H9 (cell line): ENCODE data around the gene SMTNL2. TPM values are rescaled to one million over a fixed set of nuclear protein-coding genes. Genes with fewer than 3 reads are reported as not detected.
"Not testable (repeated sequence)": the region's sequence is repeated elsewhere in the genome, so short reads cannot be mapped to it uniquely, and the experiment has no call there.

Experiments used
- DNase-seq: peaks from one replicate; pipeline ENCODE4 v3.0.0-alpha.2; 2017
- H2AFZ ChIP-seq: one replicate; pipeline ENCODE4 v1.6.1; 2013; ENCODE audit warnings: mild to moderate bottlenecking, low read length, control low read depth, moderate library complexity
- H2AK5ac ChIP-seq: 2 replicates; pipeline ENCODE4 v1.6.1; 2013; ENCODE audit warnings: low read length, control low read depth, mixed read lengths; ENCODE audit not compliant: insufficient read length
- H2BK120ac ChIP-seq: one replicate; pipeline ENCODE4 v1.6.1; 2013; ENCODE audit warnings: low read depth, mild to moderate bottlenecking, low read length, control low read depth, inconsistent platforms; ENCODE audit not compliant: poor library complexity, severe bottlenecking
- H2BK12ac ChIP-seq: 2 replicates; pipeline ENCODE4 v1.6.1; 2013; ENCODE audit warnings: low read length, control low read depth, mixed read lengths, low read depth; ENCODE audit not compliant: insufficient read length
- H2BK15ac ChIP-seq: 2 replicates; pipeline ENCODE4 v1.6.1; 2013; ENCODE audit warnings: low read depth, low read length, control low read depth
- H2BK20ac ChIP-seq: one replicate; pipeline ENCODE4 v1.6.1; 2013; ENCODE audit warnings: low read depth, mild to moderate bottlenecking, low read length, control low read depth, inconsistent platforms; ENCODE audit not compliant: poor library complexity, severe bottlenecking
- H2BK5ac ChIP-seq: 2 replicates; pipeline ENCODE4 v1.6.1; 2013; ENCODE audit warnings: low read length, control low read depth, mixed read lengths; ENCODE audit not compliant: insufficient read length
- H3K14ac ChIP-seq: 2 replicates; pipeline ENCODE4 v1.6.1; 2013; ENCODE audit warnings: low read length, control low read depth; ENCODE audit not compliant: insufficient read depth
- H3K18ac ChIP-seq: 2 replicates; pipeline ENCODE4 v1.6.1; 2013; ENCODE audit warnings: low read depth, mild to moderate bottlenecking, mixed read lengths, low read length, control low read depth; ENCODE audit not compliant: insufficient read length
- H3K23ac ChIP-seq: 2 replicates; pipeline ENCODE4 v1.6.1; 2013; ENCODE audit warnings: low read length, control low read depth, mixed read lengths, low read depth; ENCODE audit not compliant: insufficient read length
- H3K23me2 ChIP-seq: 2 replicates; pipeline ENCODE4 v1.6.1; 2013; ENCODE audit warnings: low read depth, mild to moderate bottlenecking, mixed read lengths, low read length, control low read depth; ENCODE audit not compliant: insufficient read length, poor library complexity, severe bottlenecking
- H3K27ac ChIP-seq: 2 replicates; pipeline ENCODE4 v1.5.1; 2013; ENCODE audit warnings: low read length, control low read depth, mixed read lengths, low read depth; ENCODE audit not compliant: insufficient read length
- H3K27me3 ChIP-seq: 2 replicates; pipeline ENCODE4 v1.6.1; 2013; ENCODE audit warnings: low read length, control low read depth, inconsistent platforms; ENCODE audit not compliant: insufficient read depth
- H3K4ac ChIP-seq: 2 replicates; pipeline ENCODE4 v1.6.1; 2013; ENCODE audit warnings: low read depth, mild to moderate bottlenecking, control low read depth, inconsistent platforms, low read length, moderate library complexity
- H3K4me1 ChIP-seq: 2 replicates; pipeline ENCODE4 v1.6.1; 2013; ENCODE audit warnings: low read length, control low read depth, inconsistent platforms; ENCODE audit not compliant: insufficient read depth
- H3K4me2 ChIP-seq: 2 replicates; pipeline ENCODE4 v1.6.1; 2013; ENCODE audit warnings: low read length, control low read depth, mixed read lengths; ENCODE audit not compliant: insufficient read length, insufficient read depth
- H3K56ac ChIP-seq: 2 replicates; pipeline ENCODE4 v1.6.1; 2013; ENCODE audit warnings: low read depth, mild to moderate bottlenecking, mixed read lengths, low read length, control low read depth; ENCODE audit not compliant: insufficient read length
- H3K79me1 ChIP-seq: 2 replicates; pipeline ENCODE4 v1.6.1; 2013; ENCODE audit warnings: low read depth, mild to moderate bottlenecking, moderate library complexity, low read length, control low read depth, inconsistent platforms; ENCODE audit not compliant: insufficient read depth, poor library complexity, severe bottlenecking
- H3K79me2 ChIP-seq: 2 replicates; pipeline ENCODE4 v1.6.1; 2013; ENCODE audit warnings: low read length, control low read depth, inconsistent platforms; ENCODE audit not compliant: insufficient read depth
- H3K9ac ChIP-seq: 2 replicates; pipeline ENCODE4 v1.6.1; 2013; ENCODE audit warnings: low read length, control low read depth, mixed read lengths; ENCODE audit not compliant: insufficient read length; ENCODE audit errors: extremely low read depth
- H3K9me3 ChIP-seq: one replicate; pipeline ENCODE4 v1.6.1; 2013; ENCODE audit warnings: low read depth, low read length, inconsistent platforms; ENCODE audit not compliant: control insufficient read depth
- H3T11ph ChIP-seq: one replicate; pipeline ENCODE4 v1.6.1; 2013; ENCODE audit warnings: mild to moderate bottlenecking, low read length, control low read depth, inconsistent platforms
- H4K20me1 ChIP-seq: one replicate; pipeline ENCODE4 v1.6.1; 2013; ENCODE audit not compliant: control insufficient read depth, insufficient read length, insufficient read depth
- H4K5ac ChIP-seq: 2 replicates; pipeline ENCODE4 v1.6.1; 2013; ENCODE audit warnings: low read depth, mild to moderate bottlenecking, mixed read lengths, low read length, control low read depth; ENCODE audit not compliant: insufficient read length
- H4K8ac ChIP-seq: replicated peaks from 2 replicates; pipeline ENCODE4 v1.6.1; 2013; ENCODE audit warnings: low read length, control low read depth, mixed read lengths, low read depth; ENCODE audit not compliant: insufficient read length
- H4K91ac ChIP-seq: 2 replicates; pipeline ENCODE4 v1.6.1; 2013; ENCODE audit warnings: low read depth, mild to moderate bottlenecking, moderate library complexity, mixed read lengths, low read length, control low read depth; ENCODE audit not compliant: insufficient read length
- H3K27ac Mint-ChIP-seq, 3 experiments: 2 replicates in 2 of 3; 3 replicates in 1 of 3; pipeline ENCODE4 v1.8.0; 2020 to 2021; ENCODE audit warnings: mixed read lengths in 3 of 3, mild to moderate bottlenecking in 1 of 3, moderate library complexity in 1 of 3
- H3K27me3 Mint-ChIP-seq: 2 replicates; pipeline ENCODE4 v1.8.0; 2021; ENCODE audit warnings: low read depth, mild to moderate bottlenecking, moderate library complexity, mixed read lengths
- H3K36me3 Mint-ChIP-seq, 3 experiments: 2 replicates in 2 of 3; 3 replicates in 1 of 3; pipeline ENCODE4 v1.8.0; 2020 to 2021; ENCODE audit warnings: low read depth in 3 of 3, mixed read lengths in 3 of 3; ENCODE audit not compliant: insufficient read depth in 1 of 3
- H3K4me1 Mint-ChIP-seq, 2 experiments: 2 replicates each; pipeline ENCODE4 v1.8.0; 2020; ENCODE audit warnings: mixed read lengths in 2 of 2
- H3K4me3 Mint-ChIP-seq, 2 experiments: 2 replicates in 1 of 2; 3 replicates in 1 of 2; pipeline ENCODE4 v1.8.0; 2020 to 2021; ENCODE audit warnings: mild to moderate bottlenecking in 2 of 2, mixed read lengths in 2 of 2, moderate library complexity in 1 of 2
- H3K9me3 Mint-ChIP-seq, 2 experiments: 2 replicates in 1 of 2; 3 replicates in 1 of 2; pipeline ENCODE4 v1.8.0; 2020; ENCODE audit warnings: mild to moderate bottlenecking in 2 of 2, mixed read lengths in 2 of 2, moderate library complexity in 1 of 2
- CTCF ChIP-seq: fragments of 200-600 bp; sonication (generic); conservative IDR thresholded peaks from 3 replicates; pipeline ENCODE4 v1.8.0; 2021; ENCODE audit warnings: antibody characterized with exemption, mild to moderate bottlenecking
- WGBS: extraction: QIAGEN DNeasy Blood & Tissue Kit; methylation state at CpG from one replicate; pipeline ENCODE4 v1.1.7; 2013; ENCODE audit warnings: missing lambda C conversion rate, low lambda C conversion rate, mixed read lengths; ENCODE audit not compliant: insufficient read length; ENCODE audit errors: extremely low coverage; 5-methylcytosine and 5-hydroxymethylcytosine counted together
- total RNA-seq: library from RNA; stranded (reverse); gene quantifications from 2 replicates; pipeline ENCODE4 v1.2.1, GENCODE V29; 2021

SMTNL2 gene
- total RNA-seq, 1 experiment from 2014 or later, result 0.77 TPM

- H2AFZ ChIP-seq, result no peak overlapping the region
- H3K27ac Mint-ChIP-seq, result no peak overlapping the region
Measured at GRCh38 chr17:4594931-4595684, 10.8 kb downstream of the SMTNL2 start.

GRCh38 chr17:4595685-4596342 lies 11.5 kb downstream of the SMTNL2 start:
- Mint-ChIP-seq H3K27me3 (peaks cover 14% of the 10 kb centered on the region), H3K4me1 (peaks cover 27 to 38% of the 10 kb centered on the region in 2 experiments)
- H3K27me3 ChIP-seq, H2BK12ac ChIP-seq, H3K4me3 Mint-ChIP-seq, H4K20me1 ChIP-seq, H2BK5ac ChIP-seq, H3K79me2 ChIP-seq, H4K5ac ChIP-seq, H3K14ac ChIP-seq, H4K91ac ChIP-seq, H3K18ac ChIP-seq, H3T11ph ChIP-seq, H2BK120ac ChIP-seq, H3K36me3 Mint-ChIP-seq, H3K4me1 ChIP-seq, H3K23ac ChIP-seq, DNase-seq, H3K9me3 ChIP-seq, H3K27ac Mint-ChIP-seq, H2AFZ ChIP-seq, H2BK15ac ChIP-seq, H3K9me3 Mint-ChIP-seq, H3K23me2 ChIP-seq, H3K27ac ChIP-seq, H4K8ac ChIP-seq, H2BK20ac ChIP-seq, H3K9ac ChIP-seq, H2AK5ac ChIP-seq, H3K4me2 ChIP-seq, H3K79me1 ChIP-seq, H3K4ac ChIP-seq, H3K56ac ChIP-seq: not testable (repeated sequence)
- WGBS, result no CpG with 5 or more reads among the region's 23 CpGs

More at GRCh38 chr17:4594931-4595684, 10.8 kb downstream of the SMTNL2 start:
- Histone ChIP-seq H3K56ac (no peak overlapping the region), H3K27me3 (no peaks in the 10 kb centered on the region), H3K4me1 (peaks cover under 1% of the 10 kb centered on the region; the same call in 1 of the 2 replicates), H2BK12ac (no peak overlapping the region), H2BK120ac (no peak overlapping the region), H4K8ac (no peak overlapping the region), H3K79me1 (no peaks in the 10 kb centered on the region), H3K27ac (no peak overlapping the region), H3K9ac (no peak overlapping the region), H2BK20ac (no peak overlapping the region), H2AK5ac (no peak overlapping the region), H4K5ac (no peak overlapping the region), H3K14ac (peak overlapping the region; percentile 36; the same call in 1 of the 2 replicates), H4K91ac (no peak overlapping the region), H3K9me3 (no peaks in the 10 kb centered on the region), H3K4ac (no peak overlapping the region), H3K79me2 (no peaks in the 10 kb centered on the region), H3T11ph (no peak overlapping the region), H2BK5ac (no peak overlapping the region), H3K4me2 (no peak overlapping the region), H4K20me1 (no peaks in the 10 kb centered on the region), H3K23me2 (no peaks in the 10 kb centered on the region), H2BK15ac (no peak overlapping the region), H3K23ac (no peak overlapping the region), H3K18ac (peak overlapping the region; percentile 32)
- Mint-ChIP-seq H3K4me1 (peaks cover 20 to 31% of the 10 kb centered on the region in 2 experiments), H3K4me3 (no peak overlapping the region; a peak in 1 of 5 replicates), H3K36me3 (peaks cover 0 to 4% (median 0%) of the 10 kb centered on the region in 3 experiments; a peak in 1 of 7 replicates), H3K27me3 (peaks cover 18% of the 10 kb centered on the region), H3K9me3 (peaks cover 0 to 2% of the 10 kb centered on the region in 2 experiments; a peak in 1 of 5 replicates)
- WGBS, result no CpG with 5 or more reads among the region's 29 CpGs
- peak; percentile 90 for DNase-seq
- TF ChIP-seq CTCF, result peak; percentile 67
